Neural progenitor cell (in vitro differentiated cells): ENCODE measurements around the gene LRRC72.

Source experiments
- CTCF ChIP-seq: fragments of 200-600 bp; sonication (generic); IDR thresholded peaks from 2 replicates; pipeline ENCODE4 v1.5.1; 2017; ENCODE audit warnings: antibody characterized with exemption, mild to moderate bottlenecking
- EZH2 ChIP-seq: fragments of 200-600 bp; sonication (generic); IDR thresholded peaks from 2 replicates; pipeline ENCODE4 v1.6.1; 2017; ENCODE audit warnings: antibody characterized with exemption, mild to moderate bottlenecking, moderate library complexity
- EZH2phosphoT487 ChIP-seq: fragments of 200-600 bp; sonication (generic); IDR thresholded peaks from 2 replicates; pipeline ENCODE4 v1.6.1; 2017; ENCODE audit warnings: antibody characterized with exemption

GRCh38 chr7:16546921-16547505 is 20.4 kb downstream of the LRRC72 start:
- TF ChIP-seq EZH2 (no peak), CTCF (no peak), EZH2phosphoT487 (no peak)
